Endothelial cell of umbilical vein (primary cell): ENCODE data around the gene UMPS. TPM values are rescaled to one million over a fixed set of nuclear protein-coding genes. Genes with fewer than 3 reads are reported as not detected.

ENCODE experiments used
- BruUV-seq: library from RNA; stranded (reverse); fragments of 400-500 nt; replicated peaks from 2 replicates; lab custom pipeline; 2021; lab: Mats Ljungman, UMichigan
- CTCF ChIA-PET: fragments of 300-600, 350-600 bp; sonication (Branson Sonifier 250); formaldehyde crosslinking; loops from one replicate; lab custom pipeline; 2021; ENCODE audit warnings: antibody characterized with exemption, inconsistent platforms; lab: Charles Lee
- POLR2A ChIA-PET: fragments of 300-600, 350-600 bp; sonication (Branson Sonifier 250); formaldehyde crosslinking; loops from one replicate; lab custom pipeline; 2021; ENCODE audit warnings: antibody characterized with exemption, inconsistent platforms; lab: Charles Lee
- DNase-seq: peaks from one replicate; pipeline ENCODE4 v3.0.0-alpha.2; 2011; ENCODE audit warnings: low read depth, low spot score
- FAIRE-seq: peaks from 2 replicates; lab custom pipeline; 2011; peaks lifted over from hg19 to GRCh38; lab: Jason Lieb, UNC
- H2AFZ ChIP-seq: 2 replicates; pipeline ENCODE4 v1.6.0; 2012; ENCODE audit warnings: low read depth, low read length, control low read depth, inconsistent platforms
- H3K27ac ChIP-seq: 2 replicates; pipeline ENCODE4 v1.5.1; 2011; ENCODE audit warnings: low read depth, mild to moderate bottlenecking, control low read depth, low read length, moderate library complexity; ENCODE audit not compliant: insufficient read depth
- H3K27me3 ChIP-seq, 2 experiments: 2 replicates each; pipeline versions ENCODE4 v1.6.0 to v1.6.1; 2011; ENCODE audit warnings: low read length in 2 of 2, mixed read lengths in 1 of 2; ENCODE audit not compliant: control insufficient read depth in 2 of 2, insufficient read depth in 2 of 2
- H3K36me3 ChIP-seq, 2 experiments: 2 replicates in 1 of 2; 3 replicates in 1 of 2; pipeline ENCODE4 v1.5.1; 2011; ENCODE audit warnings: low read length in 2 of 2, mild to moderate bottlenecking in 1 of 2, moderate library complexity in 1 of 2; ENCODE audit not compliant: control insufficient read depth in 2 of 2, insufficient read depth in 2 of 2; ENCODE audit errors: extremely low read depth in 1 of 2
- H3K4me1 ChIP-seq: 3 replicates; pipeline ENCODE4 v1.5.1; 2011; ENCODE audit warnings: mild to moderate bottlenecking, low read length; ENCODE audit not compliant: control insufficient read depth, insufficient read depth; ENCODE audit errors: extremely low read depth
- H3K4me2 ChIP-seq: 2 replicates; pipeline ENCODE4 v1.6.1; 2011; ENCODE audit warnings: low read length, control low read depth, mixed read lengths; ENCODE audit not compliant: insufficient read depth
- H3K4me3 ChIP-seq, 3 experiments: fragments of 200-600 bp in 1 of 3; sonication (generic), shearing (Covaris generic) in 1 of 3; replicated peaks in 1 of 3; 2 replicates each; pipeline ENCODE4 v1.5.1; 2011 to 2016; ENCODE audit warnings: control low read depth in 3 of 3, low read length in 3 of 3, mild to moderate bottlenecking in 2 of 3, inconsistent platforms in 1 of 3, low read depth in 1 of 3, moderate library complexity in 1 of 3; ENCODE audit not compliant: insufficient read depth in 1 of 3
- H3K79me2 ChIP-seq: 2 replicates; pipeline ENCODE4 v1.6.0; 2012; ENCODE audit warnings: low read length, inconsistent platforms; ENCODE audit not compliant: control insufficient read depth, insufficient read depth
- H3K9ac ChIP-seq: replicated peaks from 2 replicates; pipeline ENCODE3; 2011; ENCODE audit warnings: low read length, control low read depth; ENCODE audit not compliant: insufficient read depth; ENCODE audit errors: extremely low read depth
- H3K9me1 ChIP-seq: replicated peaks from 3 replicates; pipeline ENCODE4 v1.6.0; 2011; ENCODE audit warnings: mild to moderate bottlenecking, low read length; ENCODE audit not compliant: control insufficient read depth, insufficient read depth; ENCODE audit errors: extremely low read depth
- H3K9me3 ChIP-seq: replicated peaks from 2 replicates; pipeline ENCODE4 v1.5.1; 2012; ENCODE audit warnings: low read length, inconsistent platforms; ENCODE audit not compliant: control insufficient read depth, insufficient read depth
- H4K20me1 ChIP-seq: replicated peaks from 2 replicates; pipeline ENCODE3; 2011; ENCODE audit warnings: mild to moderate bottlenecking, low read length; ENCODE audit not compliant: control insufficient read depth, insufficient read depth; ENCODE audit errors: extremely low read depth
- EZH2 ChIP-seq: IDR thresholded peaks from 2 replicates; pipeline ENCODE4 v1.6.1; 2012; ENCODE audit warnings: borderline replicate concordance, low read depth, mild to moderate bottlenecking, moderate library complexity, low read length, inconsistent platforms; ENCODE audit not compliant: severe bottlenecking
- FOS ChIP-seq: IDR thresholded peaks from 2 replicates; pipeline ENCODE4 v1.6.1; 2011; ENCODE audit warnings: mild to moderate bottlenecking, low read length, moderate library complexity, borderline replicate concordance; ENCODE audit not compliant: insufficient read depth
- GATA2 ChIP-seq: IDR thresholded peaks from 2 replicates; pipeline ENCODE4 v1.7.0; 2011; ENCODE audit warnings: low read depth, mild to moderate bottlenecking, moderate library complexity, mixed read lengths, low read length; ENCODE audit not compliant: insufficient read length, insufficient read depth
- JUN ChIP-seq: IDR thresholded peaks from 2 replicates; pipeline ENCODE4 v1.6.1; 2011; ENCODE audit warnings: borderline replicate concordance, low read depth; ENCODE audit not compliant: insufficient read length, insufficient read depth
- MYC ChIP-seq: IDR thresholded peaks from one replicate; pipeline ENCODE4 v1.6.1; 2011; ENCODE audit warnings: mild to moderate bottlenecking, low read depth, low read length
- POLR2A ChIP-seq: IDR thresholded peaks from 2 replicates; pipeline ENCODE4 v1.6.1; 2012; ENCODE audit warnings: low read depth, mild to moderate bottlenecking, control low read depth, low read length
- POLR2AphosphoS5 ChIP-seq: IDR thresholded peaks from 2 replicates; pipeline ENCODE4 v1.6.1; 2012; ENCODE audit warnings: low read depth, mild to moderate bottlenecking, control low read depth, low read length, moderate library complexity; ENCODE audit not compliant: insufficient read depth
- dilution Hi-C: fragments of 300-500 bp; cut with MboI; formaldehyde crosslinking; loops from one replicate; pipeline ENCODE4 v1.15.0; 2019; ENCODE audit warnings: low sequenced_read_pairs; ENCODE audit not compliant: extremely low pct_ligation_motif_present
- intact Hi-C: fragments of 100-400 bp; cut with micrococcal nuclease; formaldehyde crosslinking; loops from one replicate; pipeline ENCODE4 v1.10.0; 2022
- polyA plus RNA-seq, 4 experiments: library from polyadenylated mRNA; depleted of rRNA in 3 of 4; stranded (reverse) in 3 of 4; unstranded in 1 of 4; fragments of >200 nt; gene quantifications; 2 replicates each; pipeline versions ENCODE4 v1.2.1 to v1.2.3, GENCODE V29; 2011 to 2012; ENCODE audit warnings: missing spikeins in 1 of 4
- total RNA-seq: library from RNA; stranded (reverse); gene quantifications from 2 replicates; pipeline ENCODE4 v1.2.3, GENCODE V29; 2021
- TF ChIP-seq, protein P1 (sequence below), 2 donors: IDR thresholded peaks; 1 replicate in 1 of 2; 2 replicates in 1 of 2; pipeline ENCODE4 v1.5.1; 2011; ENCODE audit warnings: low read length in 2 of 2, mild to moderate bottlenecking in 2 of 2, moderate library complexity in 2 of 2, control low read depth in 1 of 2, inconsistent platforms in 1 of 2, low read depth in 1 of 2; ENCODE audit not compliant: insufficient read depth in 1 of 2; ENCODE audit errors: extremely low read depth in 1 of 2
- TF ChIP-seq, protein P2 (sequence below): IDR thresholded peaks from 2 replicates; pipeline ENCODE4 v1.6.1; 2011; ENCODE audit not compliant: insufficient read depth, insufficient read length

The UMPS gene
- total and polyA plus RNA-seq, 2 donors (not counting 3 experiments of a cell fraction or from before 2014, with no cell fraction given): 38.6 to 50.2 TPM

DNA sequence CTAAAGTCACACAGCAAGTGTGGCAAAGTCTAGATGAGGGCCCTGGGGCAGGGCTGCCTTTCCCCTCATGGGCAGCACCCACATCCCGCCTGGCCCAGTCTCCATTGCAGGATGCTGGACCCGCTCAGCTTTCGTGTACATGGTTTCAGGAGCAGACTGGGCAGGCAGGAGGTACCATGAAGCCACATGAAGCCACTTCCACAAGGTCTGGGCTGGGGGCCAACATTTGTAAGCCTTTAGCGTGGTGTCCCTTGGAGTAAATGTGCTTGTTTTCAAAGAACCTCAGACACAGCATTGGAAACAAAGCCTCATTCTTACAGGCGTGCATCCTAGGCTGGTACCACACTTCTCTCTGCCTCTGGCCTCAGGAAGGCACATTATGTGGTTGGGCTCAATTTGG lies 34.5 kb downstream of the UMPS start:
- Histone ChIP-seq H3K9me3 (no peaks in the 10 kb centered on the region), H3K9me1 (no peaks in the 10 kb centered on the region), H3K27me3 (no peaks in the 10 kb centered on the region), H3K4me1 (no peaks in the 10 kb centered on the region), H3K4me2 (no peak overlapping the region), H3K4me3 (no peak overlapping the region), H2AFZ (no peak overlapping the region), H4K20me1 (no peaks in the 10 kb centered on the region), H3K79me2 (no peaks in the 10 kb centered on the region), H3K9ac (no peak overlapping the region), H3K36me3 (peaks cover 0 to 13% of the 10 kb centered on the region in 2 experiments), H3K27ac (no peak overlapping the region)
- no peak for FAIRE-seq
- TF ChIP-seq FOS (no peak), EZH2 (no peak), POLR2A (no peak), GATA2 (no peak), MYC (no peak), POLR2AphosphoS5 (no peak), JUN (no peak)
- TF ChIP-seq, protein P1, sequence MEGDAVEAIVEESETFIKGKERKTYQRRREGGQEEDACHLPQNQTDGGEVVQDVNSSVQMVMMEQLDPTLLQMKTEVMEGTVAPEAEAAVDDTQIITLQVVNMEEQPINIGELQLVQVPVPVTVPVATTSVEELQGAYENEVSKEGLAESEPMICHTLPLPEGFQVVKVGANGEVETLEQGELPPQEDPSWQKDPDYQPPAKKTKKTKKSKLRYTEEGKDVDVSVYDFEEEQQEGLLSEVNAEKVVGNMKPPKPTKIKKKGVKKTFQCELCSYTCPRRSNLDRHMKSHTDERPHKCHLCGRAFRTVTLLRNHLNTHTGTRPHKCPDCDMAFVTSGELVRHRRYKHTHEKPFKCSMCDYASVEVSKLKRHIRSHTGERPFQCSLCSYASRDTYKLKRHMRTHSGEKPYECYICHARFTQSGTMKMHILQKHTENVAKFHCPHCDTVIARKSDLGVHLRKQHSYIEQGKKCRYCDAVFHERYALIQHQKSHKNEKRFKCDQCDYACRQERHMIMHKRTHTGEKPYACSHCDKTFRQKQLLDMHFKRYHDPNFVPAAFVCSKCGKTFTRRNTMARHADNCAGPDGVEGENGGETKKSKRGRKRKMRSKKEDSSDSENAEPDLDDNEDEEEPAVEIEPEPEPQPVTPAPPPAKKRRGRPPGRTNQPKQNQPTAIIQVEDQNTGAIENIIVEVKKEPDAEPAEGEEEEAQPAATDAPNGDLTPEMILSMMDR (IDR thresholded peaks at IDR 0.05; ENCODE audit: extremely low read depth in 1 of 2, insufficient read depth in 1 of 2, low read depth in 1 of 2, low read length in 2 of 2): no peak
- TF ChIP-seq, protein P2, sequence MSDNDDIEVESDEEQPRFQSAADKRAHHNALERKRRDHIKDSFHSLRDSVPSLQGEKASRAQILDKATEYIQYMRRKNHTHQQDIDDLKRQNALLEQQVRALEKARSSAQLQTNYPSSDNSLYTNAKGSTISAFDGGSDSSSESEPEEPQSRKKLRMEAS: no peak
- dilution Hi-C loops: loop anchor here (25.0 kb wide), 1 partner anchor 123 kb away; the partner anchor contains the start of gene ITGB5
- intact Hi-C loops: loop anchor here (5.0 to 10.0 kb wide), 2 partner anchors 390 to 673 kb away; no protein-coding TSS in a partner anchor
- ChIA-PET CTCF (interaction anchor here (1.1 to 8.6 kb wide), 3 partner anchors 21 to 139 kb away, joined by 5 to 424 read pairs (median 112); no protein-coding TSS in a partner anchor), POLR2A (no interaction called here)
- DNase-seq: no peak
- no TSS peak for BruUV-seq
